ENCODE measurements around the gene MAFB. TPM values are rescaled to one million over a fixed set of nuclear protein-coding genes. Genes with fewer than 3 reads are reported as not detected.

The MAFB gene
- total RNA-seq, 2 experiments from 2014 or later: not detected

GRCh38 chr20:40683894-40684268 is 5.2 kb downstream of the MAFB start:
- no peak for DNase-seq (ENCODE audit: low spot score)
- intact Hi-C loops (cut with micrococcal nuclease; ENCODE audit: unreplicated experiment): no loop called here
- Histone ChIP-seq H3K79me2 (ENCODE audit: insufficient read depth, low read depth, low read length) (no peaks in the 10 kb centered on the region), H3K9me3 (ENCODE audit: low read length) (no peaks in the 10 kb centered on the region), H3K36me3 (ENCODE audit: insufficient read depth, low read length) (no peaks in the 10 kb centered on the region), H2AFZ (ENCODE audit: low read length) (no peak overlapping the region), H3K4me3 (ENCODE audit: low read depth, low read length, poor library complexity, severe bottlenecking) (no peak overlapping the region), H4K20me1 (ENCODE audit: insufficient read depth, low read length) (no peaks in the 10 kb centered on the region), H3K27ac (ENCODE audit: low read depth, low read length, poor library complexity, severe bottlenecking) (no peak overlapping the region), H3K4me1 (ENCODE audit: insufficient read depth, low read length, poor library complexity, severe bottlenecking) (no peaks in the 10 kb centered on the region), H3K9me2 (ENCODE audit: insufficient read depth, low read length) (no peaks in the 10 kb centered on the region), H3K4me2 (ENCODE audit: low read length) (no peak overlapping the region)
- no TSS peak for BruUV-seq (replicated peaks)
- POLR2A ChIA-PET: no interaction called here
- CTCF ChIA-PET (ENCODE audit: unreplicated experiment): no interaction called here
- no peak for TF ChIP-seq CTCF (conservative IDR thresholded peaks at IDR 0.05; ENCODE audit: low read length)
- TF ChIP-seq EZH2phosphoT487 (IDR thresholded peaks at IDR 0.05; ENCODE audit: borderline replicate concordance, low read depth, low read length): no peak

- BruUV-seq (replicated peaks): no TSS peak
- Histone ChIP-seq H3K4me1 (ENCODE audit: insufficient read depth, low read length, poor library complexity, severe bottlenecking) (no peaks in the 10 kb centered on the region), H3K27ac (ENCODE audit: low read depth, low read length, poor library complexity, severe bottlenecking) (no peak overlapping the region), H3K4me3 (ENCODE audit: low read depth, low read length, poor library complexity, severe bottlenecking) (no peak overlapping the region), H2AFZ (ENCODE audit: low read length) (no peak overlapping the region), H4K20me1 (ENCODE audit: insufficient read depth, low read length) (no peaks in the 10 kb centered on the region), H3K9me3 (ENCODE audit: low read length) (no peaks in the 10 kb centered on the region), H3K36me3 (ENCODE audit: insufficient read depth, low read length) (no peaks in the 10 kb centered on the region), H3K4me2 (ENCODE audit: low read length) (no peak overlapping the region), H3K79me2 (ENCODE audit: insufficient read depth, low read depth, low read length) (no peaks in the 10 kb centered on the region), H3K9me2 (ENCODE audit: insufficient read depth, low read length) (no peaks in the 10 kb centered on the region)
- intact Hi-C loops (cut with micrococcal nuclease; ENCODE audit: unreplicated experiment): no loop called here
- DNase-seq (ENCODE audit: low spot score): no peak
- CTCF ChIA-PET (ENCODE audit: unreplicated experiment): no interaction called here
- TF ChIP-seq EZH2phosphoT487 (IDR thresholded peaks at IDR 0.05; ENCODE audit: borderline replicate concordance, low read depth, low read length) (no peak), CTCF (conservative IDR thresholded peaks at IDR 0.05; ENCODE audit: low read length) (no peak)
- POLR2A ChIA-PET: no interaction called here
Measured at GRCh38 chr20:40683221-40683893, 5.7 kb downstream of the MAFB start.

- CTCF ChIA-PET (ENCODE audit: unreplicated experiment): no interaction called here
- POLR2A ChIA-PET: no interaction called here
- Histone ChIP-seq H2AFZ (ENCODE audit: low read length) (no peak overlapping the region), H3K9me2 (ENCODE audit: insufficient read depth, low read length) (no peaks in the 10 kb centered on the region), H4K20me1 (ENCODE audit: insufficient read depth, low read length) (no peaks in the 10 kb centered on the region), H3K9me3 (ENCODE audit: low read length) (no peaks in the 10 kb centered on the region), H3K36me3 (ENCODE audit: insufficient read depth, low read length) (no peaks in the 10 kb centered on the region), H3K4me2 (ENCODE audit: low read length) (no peak overlapping the region), H3K27ac (ENCODE audit: low read depth, low read length, poor library complexity, severe bottlenecking) (no peak overlapping the region), H3K4me1 (ENCODE audit: insufficient read depth, low read length, poor library complexity, severe bottlenecking) (no peaks in the 10 kb centered on the region), H3K79me2 (ENCODE audit: insufficient read depth, low read depth, low read length) (no peaks in the 10 kb centered on the region), H3K4me3 (ENCODE audit: low read depth, low read length, poor library complexity, severe bottlenecking) (no peak overlapping the region)
- no peak for DNase-seq (ENCODE audit: low spot score)
- TF ChIP-seq CTCF (conservative IDR thresholded peaks at IDR 0.05; ENCODE audit: low read length) (no peak), EZH2phosphoT487 (IDR thresholded peaks at IDR 0.05; ENCODE audit: borderline replicate concordance, low read depth, low read length) (no peak)
- no TSS peak for BruUV-seq (replicated peaks)
- intact Hi-C loops (cut with micrococcal nuclease; ENCODE audit: unreplicated experiment): no loop called here
Measured at GRCh38 chr20:40682104-40682981, 6.7 kb downstream of the MAFB start.
